Lower leg skin (tissue), 3 donors: ENCODE results near the gene BRD3.

Source experiments
- POLR2A ChIP-seq, 2 donors: fragments of 450-650 bp; IDR thresholded peaks; one replicate each; pipeline ENCODE4 v1.6.1; 2016 to 2017; ENCODE audit warnings: antibody characterized with exemption in 2 of 2, mild to moderate bottlenecking in 1 of 2, moderate library complexity in 1 of 2
- TF ChIP-seq, protein P1 (sequence below), 3 donors: fragments of 450-650 bp; IDR thresholded peaks; one replicate each; pipeline ENCODE4 v1.5.1; 2016; ENCODE audit warnings: antibody characterized with exemption in 3 of 3, mild to moderate bottlenecking in 3 of 3, moderate library complexity in 2 of 3

DNA sequence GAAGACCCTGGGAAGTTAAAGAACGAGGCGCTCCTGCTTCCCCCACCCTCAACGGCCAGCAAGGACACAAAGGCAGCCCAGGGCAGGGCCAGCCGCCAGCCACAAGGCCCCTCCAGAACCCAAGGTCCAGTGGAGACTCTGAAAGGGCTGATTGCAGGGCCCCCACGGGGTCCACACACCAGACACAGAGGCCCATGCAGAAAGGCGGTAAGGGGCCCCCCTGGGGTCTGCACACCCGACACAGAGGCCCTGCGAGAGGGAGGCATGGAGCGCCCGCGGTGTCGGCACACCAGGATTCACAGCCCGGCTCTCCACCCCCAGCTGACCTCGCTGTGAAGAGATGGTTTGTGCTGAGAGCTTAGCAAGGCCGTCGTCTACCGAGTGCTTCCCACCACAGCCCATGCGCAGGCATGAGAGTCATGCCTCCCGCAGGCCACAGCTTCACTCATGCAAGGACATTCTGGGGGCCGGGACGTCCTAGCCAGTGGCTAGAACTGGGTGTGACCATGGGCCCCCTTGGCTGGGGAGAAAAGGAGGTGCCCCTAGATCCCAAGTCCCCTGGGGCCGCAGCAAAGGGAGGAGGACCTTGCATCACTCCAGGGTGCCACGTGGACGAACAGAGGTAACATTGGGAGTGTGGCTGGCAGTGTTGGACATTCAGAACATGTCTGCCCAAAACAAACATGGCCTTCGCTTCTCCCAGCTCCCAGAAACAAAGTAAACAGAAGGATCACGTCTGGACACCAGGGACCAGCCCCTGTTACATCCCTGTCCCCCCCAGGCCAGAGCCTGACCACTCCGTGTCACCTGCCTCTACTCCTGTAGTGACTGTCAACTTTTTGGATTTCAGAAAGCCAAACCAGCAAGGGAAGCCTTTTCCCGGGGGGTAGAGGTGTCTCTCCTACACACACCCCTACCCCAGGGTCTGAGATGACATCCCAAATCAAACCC is 9.8 kb downstream of the BRD3 start:
- TF ChIP-seq, protein P1, sequence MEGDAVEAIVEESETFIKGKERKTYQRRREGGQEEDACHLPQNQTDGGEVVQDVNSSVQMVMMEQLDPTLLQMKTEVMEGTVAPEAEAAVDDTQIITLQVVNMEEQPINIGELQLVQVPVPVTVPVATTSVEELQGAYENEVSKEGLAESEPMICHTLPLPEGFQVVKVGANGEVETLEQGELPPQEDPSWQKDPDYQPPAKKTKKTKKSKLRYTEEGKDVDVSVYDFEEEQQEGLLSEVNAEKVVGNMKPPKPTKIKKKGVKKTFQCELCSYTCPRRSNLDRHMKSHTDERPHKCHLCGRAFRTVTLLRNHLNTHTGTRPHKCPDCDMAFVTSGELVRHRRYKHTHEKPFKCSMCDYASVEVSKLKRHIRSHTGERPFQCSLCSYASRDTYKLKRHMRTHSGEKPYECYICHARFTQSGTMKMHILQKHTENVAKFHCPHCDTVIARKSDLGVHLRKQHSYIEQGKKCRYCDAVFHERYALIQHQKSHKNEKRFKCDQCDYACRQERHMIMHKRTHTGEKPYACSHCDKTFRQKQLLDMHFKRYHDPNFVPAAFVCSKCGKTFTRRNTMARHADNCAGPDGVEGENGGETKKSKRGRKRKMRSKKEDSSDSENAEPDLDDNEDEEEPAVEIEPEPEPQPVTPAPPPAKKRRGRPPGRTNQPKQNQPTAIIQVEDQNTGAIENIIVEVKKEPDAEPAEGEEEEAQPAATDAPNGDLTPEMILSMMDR (IDR thresholded peaks at IDR 0.05): no peak
- TF ChIP-seq POLR2A (IDR thresholded peaks at IDR 0.05): no peak
